Astrocyte of the spinal cord (primary cell): ENCODE results near the gene LITAFD.

Experiments
- DNase-seq: peaks from one replicate; pipeline ENCODE4 v3.0.0; 2011; ENCODE audit warnings: low read depth, low spot score
- H3K4me3 ChIP-seq: 2 replicates; pipeline ENCODE4 v1.5.1; 2011; ENCODE audit warnings: low read depth, mild to moderate bottlenecking, low read length, moderate library complexity
- in situ Hi-C: cut with HindIII; loops from 2 replicates; pipeline ENCODE4 v1.10.0; 2017; ENCODE audit warnings: low sequenced_read_pairs
- TF ChIP-seq, protein P1 (sequence below): IDR thresholded peaks from 2 replicates; pipeline ENCODE4 v1.5.1; 2012; ENCODE audit warnings: low read depth, mild to moderate bottlenecking, low read length, inconsistent platforms

LITAFD gene

DNA sequence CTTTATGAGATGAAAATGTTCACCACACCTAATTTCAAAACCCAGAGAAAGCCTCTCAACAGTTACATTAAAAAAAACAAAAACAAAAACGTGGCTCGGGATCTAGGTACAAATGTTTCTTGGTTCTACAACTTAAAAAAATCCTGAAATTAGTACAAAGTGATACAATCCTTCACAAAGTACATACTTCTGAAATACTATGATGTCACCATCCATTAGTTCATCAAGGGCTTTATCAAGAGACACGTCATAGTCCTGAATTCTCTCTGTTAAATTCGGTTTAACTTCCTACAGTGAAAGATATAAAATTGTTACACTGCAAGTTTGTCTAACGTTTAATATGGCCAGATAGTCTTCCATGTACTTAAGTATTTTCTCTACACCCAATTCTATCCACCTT, 18.2 kb downstream of the LITAFD start:
- no peak for DNase-seq
- TF ChIP-seq, protein P1, sequence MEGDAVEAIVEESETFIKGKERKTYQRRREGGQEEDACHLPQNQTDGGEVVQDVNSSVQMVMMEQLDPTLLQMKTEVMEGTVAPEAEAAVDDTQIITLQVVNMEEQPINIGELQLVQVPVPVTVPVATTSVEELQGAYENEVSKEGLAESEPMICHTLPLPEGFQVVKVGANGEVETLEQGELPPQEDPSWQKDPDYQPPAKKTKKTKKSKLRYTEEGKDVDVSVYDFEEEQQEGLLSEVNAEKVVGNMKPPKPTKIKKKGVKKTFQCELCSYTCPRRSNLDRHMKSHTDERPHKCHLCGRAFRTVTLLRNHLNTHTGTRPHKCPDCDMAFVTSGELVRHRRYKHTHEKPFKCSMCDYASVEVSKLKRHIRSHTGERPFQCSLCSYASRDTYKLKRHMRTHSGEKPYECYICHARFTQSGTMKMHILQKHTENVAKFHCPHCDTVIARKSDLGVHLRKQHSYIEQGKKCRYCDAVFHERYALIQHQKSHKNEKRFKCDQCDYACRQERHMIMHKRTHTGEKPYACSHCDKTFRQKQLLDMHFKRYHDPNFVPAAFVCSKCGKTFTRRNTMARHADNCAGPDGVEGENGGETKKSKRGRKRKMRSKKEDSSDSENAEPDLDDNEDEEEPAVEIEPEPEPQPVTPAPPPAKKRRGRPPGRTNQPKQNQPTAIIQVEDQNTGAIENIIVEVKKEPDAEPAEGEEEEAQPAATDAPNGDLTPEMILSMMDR: no peak
- in situ Hi-C loops: no loop called here
- H3K4me3 ChIP-seq: no peak overlapping the region

DNA sequence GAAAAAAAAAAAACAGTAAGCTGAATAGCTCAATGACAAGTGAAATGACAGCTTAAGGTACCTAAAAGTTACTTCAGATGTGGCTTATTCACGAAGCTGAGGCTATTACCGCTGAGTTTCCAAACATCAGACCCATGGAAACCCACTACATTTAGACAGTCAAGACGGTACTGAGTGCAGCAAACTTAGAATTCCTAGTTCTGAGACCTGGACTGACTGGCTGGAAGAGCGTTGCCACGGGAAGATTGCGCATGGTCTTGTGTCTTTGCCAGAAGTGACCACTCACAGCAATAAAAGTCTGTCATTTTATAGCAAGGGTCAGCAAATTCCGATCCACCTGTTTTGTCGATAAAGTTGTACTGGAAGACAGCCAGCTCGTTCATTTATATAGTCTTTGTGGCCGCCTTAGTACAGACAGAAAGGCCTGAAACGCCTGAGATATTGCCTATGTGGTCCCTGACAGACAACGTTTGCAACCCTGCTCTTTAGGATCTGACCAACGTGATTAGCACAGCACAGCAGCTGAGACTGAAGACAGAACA, 19.2 kb downstream of the LITAFD start:
- no peak for DNase-seq
- TF ChIP-seq, protein P1: no peak
- no peak overlapping the region for H3K4me3 ChIP-seq
- in situ Hi-C loops: no loop called here

DNA sequence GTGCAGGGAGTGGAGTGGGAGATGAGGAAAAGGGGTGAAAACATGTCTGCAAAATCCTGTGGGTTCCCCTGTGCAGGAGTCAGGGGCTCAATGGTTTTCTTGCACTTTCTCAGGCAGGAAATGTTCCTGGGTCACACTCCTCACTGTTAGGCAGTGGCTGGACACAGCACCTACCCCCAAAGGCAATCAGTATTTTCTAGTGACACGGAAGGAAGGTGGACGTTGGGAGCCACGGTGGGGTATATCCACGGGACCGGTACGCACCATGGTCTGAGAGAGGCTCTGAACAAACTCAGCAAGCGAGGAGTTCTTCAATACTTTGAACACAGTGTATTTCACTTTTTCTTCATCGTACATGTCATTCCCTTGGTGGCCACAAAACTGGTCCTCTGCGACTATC, 20.9 kb downstream of the LITAFD start:
- in situ Hi-C loops: no loop called here
- DNase-seq: no peak
- H3K4me3 ChIP-seq: no peak overlapping the region
- TF ChIP-seq, protein P1: no peak

DNA sequence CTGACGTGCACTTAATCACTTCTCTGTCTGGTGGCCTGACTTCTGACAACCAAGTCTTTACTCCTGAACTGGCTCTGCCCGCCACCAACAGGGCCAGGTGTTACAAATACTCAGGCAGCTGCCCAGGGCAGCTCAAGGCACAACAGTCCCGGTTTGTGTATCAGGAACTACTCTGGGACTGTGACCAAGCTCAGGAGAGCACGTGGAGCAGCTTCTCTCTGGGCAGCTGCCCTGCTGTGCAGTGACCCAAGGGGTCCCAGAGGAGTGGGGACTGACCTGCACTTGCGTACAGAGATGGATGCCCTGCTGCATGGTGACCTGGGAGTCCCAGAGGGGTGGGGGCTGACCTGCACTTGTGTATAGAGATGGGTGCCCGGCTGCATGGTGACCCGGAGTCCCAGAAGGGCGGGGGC, 21.9 kb downstream of the LITAFD start:
- in situ Hi-C loops: no loop called here
- no peak overlapping the region for H3K4me3 ChIP-seq
- DNase-seq: no peak
- TF ChIP-seq, protein P1: no peak

DNA sequence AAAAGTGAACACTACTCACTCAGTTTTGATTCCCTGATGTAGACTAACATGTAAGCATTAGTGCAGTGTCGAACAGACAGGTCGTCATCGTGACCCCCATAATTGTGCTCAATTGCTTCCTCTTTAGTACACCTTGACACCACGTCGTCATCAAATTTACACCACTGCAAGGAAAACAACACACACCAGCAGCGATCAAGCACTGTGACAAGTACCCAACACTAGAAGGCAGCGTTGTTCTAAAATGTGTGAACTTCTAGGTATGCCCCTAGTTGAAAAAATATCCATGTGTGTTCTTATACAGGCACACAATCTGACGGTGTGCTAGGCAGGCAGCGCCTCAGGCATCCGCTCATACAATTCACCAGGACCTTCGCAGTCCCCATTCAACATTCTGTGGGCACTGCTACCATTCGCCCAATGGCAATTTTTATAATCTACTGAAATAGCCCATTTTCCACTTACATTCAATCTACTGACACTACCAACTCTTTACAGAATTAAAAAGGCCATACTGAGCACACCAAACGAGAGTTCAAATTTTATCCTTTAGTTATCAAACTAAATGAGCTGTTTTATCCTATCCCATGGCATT, 23.1 kb downstream of the LITAFD start:
- TF ChIP-seq, protein P1: peak; percentile 71
- no peak overlapping the region for H3K4me3 ChIP-seq
- in situ Hi-C loops: no loop called here
- peak; percentile 36 for DNase-seq

DNA sequence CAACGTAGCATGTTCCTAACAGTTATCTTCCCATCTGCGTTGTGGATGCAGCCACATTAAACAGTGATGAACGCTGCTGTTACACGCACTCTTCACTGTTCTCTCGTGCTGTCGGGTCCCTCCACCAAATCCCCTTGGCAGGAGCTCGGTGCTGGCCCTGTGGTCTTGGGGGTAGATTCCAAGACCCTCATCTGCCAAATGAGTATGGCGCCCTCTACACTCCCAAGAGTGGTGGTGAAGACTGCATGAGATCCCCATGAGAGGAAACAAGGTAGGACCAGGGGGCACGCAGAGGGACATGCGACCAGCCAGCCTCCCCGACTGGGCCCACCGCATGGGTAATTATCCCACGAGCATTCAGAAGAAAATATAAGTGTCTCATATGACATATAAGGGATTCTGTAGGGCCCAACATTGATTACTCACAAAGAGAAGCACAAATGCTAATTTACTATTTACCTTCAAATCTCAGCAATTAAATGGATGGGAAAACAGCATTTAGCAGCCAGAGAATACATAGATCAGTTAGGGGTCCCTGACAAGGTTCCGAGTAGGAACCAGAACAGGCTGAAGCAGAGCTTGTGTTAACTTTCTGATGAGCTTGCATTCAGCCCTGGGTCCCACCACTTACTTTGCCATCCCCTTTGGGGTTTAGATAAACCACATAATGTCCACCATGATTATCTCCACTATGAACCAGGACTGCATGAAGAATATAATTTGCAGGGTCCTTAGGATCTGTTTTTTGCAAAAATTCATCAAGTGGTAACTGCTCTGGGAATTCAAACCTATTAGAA, 23.8 kb downstream of the LITAFD start:
- in situ Hi-C loops: no loop called here
- TF ChIP-seq, protein P1: peak; percentile 43
- H3K4me3 ChIP-seq: no peak overlapping the region
- no peak for DNase-seq
